T-helper 9 cell (primary cell): ENCODE measurements around the gene REG4.

Experiments used
- DNase-seq: peaks from one replicate; pipeline ENCODE4 v3.0.0-alpha.2; 2020

REG4 gene

GRCh38 chr1:119778886-119779560 lies 32.2 kb downstream of the REG4 start:
- no peak for DNase-seq

- DNase-seq: no peak
Measured at GRCh38 chr1:119778359-119778758, 32.9 kb downstream of the REG4 start.

DNA sequence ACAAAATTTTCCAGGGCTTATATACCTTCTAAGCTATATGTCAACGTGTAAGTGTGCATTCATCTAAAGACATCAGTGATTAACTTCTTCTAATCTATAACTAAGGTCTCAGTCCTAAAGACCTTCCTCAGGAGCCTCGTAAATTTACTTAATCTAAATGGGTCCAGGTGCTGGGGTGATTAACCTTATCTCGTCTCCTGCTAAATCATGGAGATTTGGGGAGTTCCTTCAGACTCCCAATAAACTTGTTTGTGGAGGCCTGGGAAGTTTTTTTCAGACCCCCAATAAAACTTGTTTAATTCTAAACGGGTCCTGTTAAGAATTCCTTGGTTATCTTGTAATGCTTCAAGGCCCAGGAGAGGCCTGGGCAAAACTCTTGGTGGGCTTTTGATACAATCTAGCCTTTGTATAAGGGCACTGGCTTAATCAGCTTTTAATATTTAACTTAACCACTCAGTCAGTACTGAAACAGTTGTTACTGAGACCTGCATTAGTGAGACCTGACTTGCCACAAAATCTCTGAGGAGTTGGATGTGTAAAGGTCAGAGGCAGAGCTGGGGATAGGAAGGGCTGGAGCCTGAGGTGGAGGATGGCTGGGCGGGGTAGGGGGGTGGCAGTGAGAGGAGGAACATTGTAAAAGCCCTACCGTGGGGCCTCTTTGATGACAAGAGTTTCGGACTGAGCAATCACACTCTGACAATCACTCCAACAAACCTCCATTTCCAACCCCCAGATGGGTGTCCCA lies 36.3 kb downstream of the REG4 start:
- no peak for DNase-seq

- no peak for DNase-seq
Measured at GRCh38 chr1:119773711-119774241, 37.5 kb downstream of the REG4 start.

DNA sequence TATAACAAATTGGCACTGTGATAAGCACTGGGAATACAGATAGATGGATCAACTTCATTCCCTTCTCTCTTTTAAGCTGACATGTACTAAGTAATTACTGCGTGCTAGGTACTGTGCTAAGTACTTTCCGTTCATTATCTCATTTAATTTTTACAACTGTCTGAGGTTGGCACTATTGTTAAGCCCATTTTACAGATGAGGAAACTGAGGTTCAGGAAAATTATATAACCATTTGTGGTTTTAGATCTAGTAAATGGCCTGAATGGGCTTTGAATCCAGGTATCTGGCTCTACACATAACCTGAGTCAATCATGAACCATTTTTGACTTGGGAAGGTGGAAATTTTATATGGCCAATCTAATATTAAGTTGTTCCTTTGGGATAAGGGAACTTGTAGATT lies 39.0 kb downstream of the REG4 start:
- DNase-seq: no peak

- no peak for DNase-seq
Measured at GRCh38 chr1:119771770-119772169, 39.5 kb downstream of the REG4 start.

DNA sequence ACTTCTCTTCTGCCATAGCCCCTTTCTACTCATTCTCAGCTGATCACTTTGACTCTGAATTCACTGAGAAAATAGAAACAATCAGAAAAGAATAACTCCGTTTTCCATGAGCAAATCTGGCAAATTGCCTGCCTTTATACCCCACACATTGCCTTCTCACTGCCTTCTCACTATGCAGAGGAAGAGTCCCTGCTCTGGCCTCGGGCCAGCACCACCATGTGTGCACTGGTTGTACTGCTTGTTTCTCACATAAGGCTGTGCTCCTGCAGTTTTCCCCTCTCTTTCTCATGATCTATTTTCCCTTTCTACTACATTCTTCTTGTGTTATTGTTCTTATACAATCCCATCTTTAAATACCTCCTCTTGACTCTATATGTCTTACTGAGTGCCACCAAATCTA lies 40.2 kb downstream of the REG4 start:
- DNase-seq: no peak

GRCh38 chr1:119768778-119769177 lies 42.5 kb downstream of the REG4 start, which contains the start of gene HMGCS2:
HMGCS2 (minus strand) TSS chr1:119768905; CDS start chr1:119768844, 61 bp downstream.
- DNase-seq: no peak

GRCh38 chr1:119767486-119767885 lies 43.8 kb downstream of the REG4 start:
- DNase-seq: no peak

GRCh38 chr1:119766374-119766794 lies 44.9 kb downstream of the REG4 start:
- no peak for DNase-seq

- no peak for DNase-seq
Measured at GRCh38 chr1:119764220-119764619, 47.0 kb downstream of the REG4 start.

GRCh38 chr1:119762953-119763352 lies 48.3 kb downstream of the REG4 start:
- DNase-seq: no peak

DNA sequence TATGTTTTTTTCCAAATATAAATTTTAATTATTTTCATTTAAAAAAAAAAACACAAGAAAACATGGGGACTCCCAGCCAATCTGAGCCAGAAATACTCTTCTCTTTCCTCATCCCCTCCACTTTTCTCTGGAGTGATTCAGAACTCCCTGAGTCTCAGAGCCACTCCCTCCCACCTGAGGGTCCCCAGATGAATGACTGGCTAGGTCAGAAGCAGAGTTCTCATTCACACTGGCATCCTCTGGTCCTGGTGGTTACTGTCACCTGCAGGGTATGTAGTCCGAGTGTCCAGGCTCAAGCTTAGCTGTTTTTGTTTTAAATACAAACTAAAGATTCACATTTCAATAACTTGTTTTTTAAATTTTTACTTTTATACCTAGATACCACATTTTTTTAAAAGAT lies 48.9 kb downstream of the REG4 start:
- DNase-seq: no peak

- no peak for DNase-seq
Measured at GRCh38 chr1:119758584-119758983, 52.7 kb downstream of the REG4 start.

- no peak for DNase-seq
Measured at GRCh38 chr1:119752592-119752991, 58.7 kb downstream of the REG4 start.

GRCh38 chr1:119748040-119748439 lies 63.2 kb downstream of the REG4 start:
- DNase-seq: no peak

GRCh38 chr1:119747451-119747850 lies 63.8 kb downstream of the REG4 start:
- DNase-seq: no peak

DNA sequence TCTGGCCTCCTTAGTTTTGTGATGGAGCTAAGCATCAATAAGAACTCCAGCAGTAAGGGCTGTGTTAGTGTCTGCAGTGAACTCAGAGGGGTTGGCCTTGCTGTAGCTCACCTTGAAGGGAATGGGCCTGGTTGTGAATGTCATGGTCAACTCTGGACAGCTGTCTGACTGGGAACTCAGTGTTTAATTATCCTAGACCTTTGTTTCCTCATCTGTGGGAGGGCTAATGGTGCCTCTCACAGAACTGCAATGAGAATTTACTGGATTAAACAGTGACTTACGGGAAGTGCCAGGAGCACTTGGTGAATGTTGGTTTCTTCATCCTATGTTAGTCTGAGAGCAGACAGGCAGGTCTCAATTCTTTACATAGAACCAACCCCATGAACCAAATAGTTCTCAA lies 66.2 kb downstream of the REG4 start:
- DNase-seq: no peak

DNA sequence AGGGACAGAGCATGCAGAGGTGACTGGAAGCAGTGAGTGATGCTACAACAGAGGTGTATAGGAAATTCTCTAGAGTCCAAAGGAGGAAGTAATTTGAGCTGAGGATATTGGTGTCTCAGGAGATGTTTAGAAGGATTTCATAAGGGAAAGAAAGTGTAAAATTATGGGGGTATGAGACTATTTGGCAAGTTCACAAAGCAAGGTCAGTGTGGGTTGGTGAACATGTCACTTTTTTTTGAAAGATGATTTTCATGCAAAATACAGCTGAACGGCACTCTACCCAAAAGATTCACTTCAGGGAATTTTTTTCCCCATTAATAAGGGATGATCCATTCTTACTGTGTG lies 66.7 kb downstream of the REG4 start:
- no peak for DNase-seq
